GM21825 (cell line): ENCODE measurements around the gene ANKDD1B.

ENCODE experiments used
- ATAC-seq: cut with Tn5 transposase; IDR thresholded peaks from one replicate; pipeline ENCODE4 v1.9.1; 2021; ENCODE audit warnings: mild to moderate bottlenecking, moderate library complexity; ENCODE audit not compliant: unreplicated experiment

ANKDD1B gene

GRCh38 chr5:75659791-75660450 is 48.7 kb downstream of the ANKDD1B start:
- ATAC-seq: no peak

GRCh38 chr5:75660678-75661465 is 49.6 kb downstream of the ANKDD1B start:
- no peak for ATAC-seq

GRCh38 chr5:75662061-75662460 is 50.8 kb downstream of the ANKDD1B start:
- no peak for ATAC-seq

- ATAC-seq: no peak
Measured at GRCh38 chr5:75663579-75664284, 52.5 kb downstream of the ANKDD1B start.

GRCh38 chr5:75664979-75665378 is 53.7 kb downstream of the ANKDD1B start:
- no peak for ATAC-seq

DNA sequence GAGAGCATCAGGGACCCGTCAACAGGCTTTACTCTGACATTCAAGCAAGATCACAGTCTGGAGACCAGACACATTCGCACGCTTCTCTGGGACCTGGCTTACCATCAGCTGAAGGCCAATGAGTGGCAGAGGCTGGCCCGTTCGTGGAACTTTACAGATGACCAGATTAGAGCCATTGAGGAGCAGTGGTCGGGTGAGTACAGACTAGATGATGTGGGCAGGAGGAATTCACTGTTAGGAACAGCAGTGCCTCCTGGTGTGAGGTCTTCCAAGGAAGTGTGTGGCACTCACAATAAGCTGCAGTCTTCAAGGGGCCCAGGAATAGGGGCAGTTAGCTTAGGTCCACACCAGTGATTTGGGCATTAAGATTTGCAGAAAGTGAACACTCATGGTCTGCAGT is 55.5 kb downstream of the ANKDD1B start:
- ATAC-seq: no peak

DNA sequence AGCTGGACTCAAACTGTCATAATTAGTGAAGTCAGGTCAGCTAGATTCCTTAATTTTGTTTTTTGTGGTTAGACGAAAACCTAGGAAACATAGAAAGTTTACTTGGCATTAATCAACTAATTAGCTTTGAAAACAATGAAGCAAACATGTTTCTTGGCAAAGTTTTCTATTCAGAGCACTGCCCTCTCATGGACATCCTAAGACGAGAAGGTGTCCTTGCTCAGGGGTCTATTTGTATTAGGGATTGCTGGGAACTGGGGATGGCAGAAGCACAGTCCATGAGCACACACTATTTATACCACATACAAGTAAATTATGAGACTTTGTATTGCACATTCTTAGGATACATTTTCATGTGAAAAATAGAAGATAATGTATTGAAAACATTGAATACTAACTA is 56.3 kb downstream of the ANKDD1B start:
- ATAC-seq: no peak

DNA sequence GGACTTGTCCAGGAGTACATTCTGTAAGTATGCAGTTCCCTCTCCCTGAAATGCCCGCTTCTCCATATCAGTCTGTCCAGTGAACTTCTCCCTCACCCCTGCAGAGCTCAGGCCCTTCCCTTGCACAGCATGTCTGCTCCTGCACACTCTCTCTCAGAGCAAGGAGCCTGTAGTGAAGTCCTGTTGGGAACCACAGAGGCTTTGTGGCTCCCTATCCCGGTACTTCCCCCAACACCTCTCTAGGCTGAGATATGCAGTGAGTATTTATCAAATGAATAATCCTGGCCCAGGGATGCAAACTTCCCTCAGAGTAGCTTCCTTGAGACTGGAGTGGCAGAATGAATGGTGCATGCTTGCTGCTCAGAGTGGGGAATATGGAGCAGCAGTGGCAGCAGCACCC is 57.2 kb downstream of the ANKDD1B start:
- ATAC-seq: no peak

DNA sequence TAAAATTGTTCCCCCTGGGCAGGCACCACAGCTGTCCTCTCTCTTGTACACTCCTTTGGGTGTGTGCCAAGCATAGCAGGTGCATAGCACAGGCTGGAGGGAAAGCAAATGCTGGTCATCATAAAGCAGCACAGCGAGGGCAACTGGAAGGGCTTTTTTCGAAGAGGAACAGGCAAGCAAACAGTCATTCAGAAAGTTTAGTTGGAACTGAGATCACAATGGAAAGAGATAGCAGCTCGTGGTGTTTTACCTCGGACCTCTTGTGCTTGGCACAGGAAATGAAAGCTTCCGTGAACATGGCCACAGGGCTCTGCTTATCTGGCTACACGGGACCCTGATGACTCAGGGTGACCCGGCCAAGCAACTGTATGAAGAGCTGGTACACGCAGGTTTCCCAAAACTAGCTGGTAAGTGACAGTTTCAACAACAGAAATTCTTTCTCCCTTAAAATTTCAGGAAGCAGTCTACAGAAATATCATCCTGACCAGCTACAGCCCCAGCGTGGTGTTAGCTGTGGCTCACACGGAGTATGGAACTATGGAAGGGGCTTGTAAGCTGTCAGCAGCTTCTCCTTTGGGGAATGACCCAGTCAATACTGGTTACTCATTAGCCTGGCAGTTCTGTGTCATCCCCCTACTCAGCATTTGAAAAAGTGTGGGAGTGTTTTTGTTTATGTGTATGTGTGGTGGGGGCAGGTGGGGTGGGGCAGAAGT is 57.9 kb downstream of the ANKDD1B start:
- peak; percentile 92 for ATAC-seq

DNA sequence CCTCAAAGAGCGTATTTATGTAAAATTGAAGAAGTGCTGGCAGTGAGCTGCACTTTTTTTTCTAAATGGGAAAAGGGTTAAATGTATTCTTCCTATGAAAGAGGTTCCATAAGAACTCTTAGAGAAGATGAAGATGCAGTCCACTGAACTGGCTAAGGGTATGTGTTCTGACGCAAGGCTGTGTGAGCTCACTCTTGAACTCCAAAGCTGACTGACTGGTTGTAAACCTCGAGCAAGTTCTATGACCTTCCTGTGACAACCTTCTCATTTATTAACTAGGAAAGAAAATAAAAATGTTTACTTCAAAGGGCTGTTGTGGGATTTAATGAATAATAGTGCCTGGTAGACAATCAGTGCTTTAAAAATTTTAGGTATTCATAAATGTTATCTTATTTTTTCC is 59.3 kb downstream of the ANKDD1B start:
- no peak for ATAC-seq

- no peak for ATAC-seq
Measured at GRCh38 chr5:75671506-75671905, 60.3 kb downstream of the ANKDD1B start.

GRCh38 chr5:75672616-75673015 is 61.4 kb downstream of the ANKDD1B start:
- ATAC-seq: no peak

GRCh38 chr5:75675783-75676182 is 64.5 kb downstream of the ANKDD1B start:
- no peak for ATAC-seq

DNA sequence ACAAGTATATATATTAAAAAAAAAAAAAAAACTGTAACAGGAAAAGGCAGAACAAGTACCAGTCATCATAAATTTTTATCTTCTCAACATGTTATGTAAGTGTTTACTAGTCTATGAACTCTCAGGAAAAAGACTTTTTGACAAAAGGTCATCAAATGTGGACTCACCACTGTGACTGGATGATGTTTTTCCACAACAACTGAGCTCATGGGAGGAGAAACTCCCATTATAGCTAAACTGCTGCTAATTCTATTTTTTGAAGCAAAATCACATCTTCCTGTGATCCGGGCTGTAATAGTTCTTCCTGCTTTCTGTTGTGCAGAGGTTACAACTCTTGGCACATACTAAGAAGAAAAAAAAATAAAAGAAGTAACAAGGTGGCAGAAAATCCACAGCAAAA is 66.4 kb downstream of the ANKDD1B start:
- ATAC-seq: no peak

- no peak for ATAC-seq
Measured at GRCh38 chr5:75678155-75678554, 66.9 kb downstream of the ANKDD1B start.

DNA sequence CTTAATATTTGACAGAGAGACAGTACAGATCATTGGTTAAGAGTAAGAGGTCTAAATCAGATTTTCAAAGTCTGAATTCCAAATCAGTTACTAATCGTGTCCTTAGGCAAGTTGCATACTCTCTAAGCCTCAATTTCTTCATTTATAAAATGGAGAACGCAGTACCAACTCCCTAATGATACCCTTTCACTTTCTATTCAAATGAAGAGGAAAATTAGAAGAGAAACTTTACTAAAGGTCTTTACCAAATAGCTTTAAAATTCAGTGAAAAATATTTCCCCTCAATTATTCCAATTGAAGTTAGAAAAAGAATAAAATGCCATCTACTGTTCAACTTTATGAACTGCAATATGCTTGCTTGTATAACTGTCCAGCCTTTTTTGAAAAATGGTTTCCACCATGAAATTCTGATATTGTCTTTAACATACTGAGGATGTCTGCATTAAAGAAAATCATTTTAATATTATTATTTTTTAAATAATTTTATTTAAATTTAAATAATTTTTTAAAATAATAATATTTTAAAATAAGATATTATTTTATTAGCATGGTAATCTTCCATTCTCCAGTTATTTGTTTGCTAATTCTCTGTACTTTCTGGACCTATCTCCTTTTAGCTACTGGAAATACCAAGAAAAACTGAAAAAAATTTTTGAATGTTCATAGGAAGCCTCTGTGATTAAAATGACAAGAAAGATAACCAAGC is 70.0 kb downstream of the ANKDD1B start:
- no peak for ATAC-seq

DNA sequence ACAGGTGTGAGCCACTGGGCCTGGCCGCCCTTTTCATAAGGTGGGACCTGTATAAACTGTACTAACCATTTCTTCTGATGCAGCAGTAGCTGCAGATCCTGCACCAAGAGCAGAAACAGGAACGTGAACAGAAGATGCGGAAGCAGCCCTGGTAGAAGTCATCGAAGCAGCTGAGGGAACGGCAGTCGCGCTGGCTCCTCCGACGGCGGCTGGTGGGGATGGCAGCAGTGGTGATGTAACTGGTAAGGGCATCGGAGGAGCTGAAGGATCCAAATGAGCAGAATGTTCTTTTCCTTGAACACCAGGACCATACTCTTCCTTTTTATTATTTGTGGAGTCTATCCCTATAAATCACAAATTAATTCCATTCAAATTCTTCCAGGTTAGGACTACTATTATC is 73.9 kb downstream of the ANKDD1B start:
- ATAC-seq: no peak

DNA sequence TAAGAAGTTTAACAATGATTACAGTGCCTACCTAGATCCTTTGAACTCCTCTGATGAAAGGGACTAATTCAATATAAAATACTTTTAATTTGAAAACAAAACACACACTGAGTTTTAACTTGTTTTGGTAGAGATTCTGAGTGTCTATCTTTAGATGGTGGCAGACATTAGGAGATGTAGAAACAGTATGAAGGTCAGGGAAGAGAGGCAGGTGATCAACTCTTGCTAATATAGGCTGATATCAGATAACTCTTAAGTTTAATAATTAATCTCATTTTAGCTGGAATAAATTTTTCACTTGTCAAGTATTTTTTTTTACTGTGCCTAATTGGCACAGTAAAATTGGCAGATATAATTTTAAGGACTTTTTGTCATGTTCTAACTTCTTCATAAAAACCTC is 75.2 kb downstream of the ANKDD1B start:
- no peak for ATAC-seq

- no peak for ATAC-seq
Measured at GRCh38 chr5:75690669-75691068, 79.4 kb downstream of the ANKDD1B start.

DNA sequence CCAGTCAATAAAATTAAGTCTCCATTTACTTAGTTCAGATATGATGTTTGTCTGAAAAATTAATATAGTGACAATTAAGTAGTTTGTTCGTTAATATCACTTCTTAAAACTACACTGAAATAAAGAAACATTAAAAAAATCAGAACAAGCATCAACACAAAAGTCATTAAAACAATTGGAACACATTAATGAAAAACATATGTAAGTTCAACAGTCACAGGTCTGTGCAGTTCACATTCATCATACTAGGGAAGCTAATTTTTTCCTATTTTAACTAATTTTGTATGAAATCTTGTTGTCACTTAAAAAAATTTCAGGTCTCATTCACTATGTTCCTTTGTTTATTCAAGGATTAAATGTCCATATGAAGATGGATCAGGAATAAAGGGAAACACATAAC is 83.5 kb downstream of the ANKDD1B start:
- no peak for ATAC-seq
